GM12875 (cell line): Measurements from ENCODE around the gene SLCO2A1.

ENCODE experiments used
- H3K4me3 ChIP-seq: one replicate; pipeline ENCODE4 v1.5.1; 2011; ENCODE audit warnings: low read depth, low read length, control low read depth
- CTCF ChIP-seq: IDR thresholded peaks from 2 replicates; pipeline ENCODE4 v1.5.1; 2011; ENCODE audit warnings: low read depth, mild to moderate bottlenecking, control low read depth, inconsistent platforms, low read length, moderate library complexity, borderline replicate concordance; ENCODE audit not compliant: insufficient read depth

SLCO2A1 gene

GRCh38 chr3:134038716-134039115 lies 9.0 kb upstream of the SLCO2A1 start:
- no peak overlapping the region for H3K4me3 ChIP-seq
- TF ChIP-seq CTCF, result no peak

GRCh38 chr3:134038071-134038491 lies 8.4 kb upstream of the SLCO2A1 start:
- no peak overlapping the region for H3K4me3 ChIP-seq
- TF ChIP-seq CTCF, result no peak

GRCh38 chr3:134037168-134037567 lies 7.4 kb upstream of the SLCO2A1 start:
- no peak overlapping the region for H3K4me3 ChIP-seq
- TF ChIP-seq CTCF, result no peak

- no peak for TF ChIP-seq CTCF
- no peak overlapping the region for H3K4me3 ChIP-seq
These were observed 6.6 kb upstream of the SLCO2A1 start for GRCh38 chr3:134036291-134036690.

- H3K4me3 ChIP-seq, result no peak overlapping the region
- no peak for TF ChIP-seq CTCF
These were observed 6.1 kb upstream of the SLCO2A1 start for GRCh38 chr3:134035836-134036235.

- TF ChIP-seq CTCF, result no peak
- H3K4me3 ChIP-seq, result no peak overlapping the region
These were observed 4.5 kb upstream of the SLCO2A1 start for GRCh38 chr3:134034005-134034785.

GRCh38 chr3:134033315-134033996 lies 3.7 kb upstream of the SLCO2A1 start:
- no peak overlapping the region for H3K4me3 ChIP-seq
- no peak for TF ChIP-seq CTCF
